OCI-LY1 (cell line): Measurements from ENCODE around the gene ZNF503.

Experiments
- H2AFZ ChIP-seq: fragments of 200-600 bp; sonication (generic), shearing (Covaris generic); 2 replicates; pipeline ENCODE4 v1.6.0; 2014; ENCODE audit warnings: antibody characterized with exemption, mild to moderate bottlenecking, low read length
- H3F3A ChIP-seq: fragments of 200-600 bp; sonication (generic), shearing (Covaris generic); 2 replicates; pipeline ENCODE4 v1.6.0; 2014; ENCODE audit warnings: mild to moderate bottlenecking, antibody characterized with exemption, low read length, moderate library complexity; ENCODE audit not compliant: insufficient read depth
- H3K27ac ChIP-seq: fragments of 200-600 bp; sonication (generic); 2 replicates; pipeline ENCODE4 v1.5.1; 2014; ENCODE audit warnings: low read length, mixed run types, mild to moderate bottlenecking, low read depth; ENCODE audit not compliant: poor library complexity, severe bottlenecking
- H3K27me3 ChIP-seq: fragments of 200-600 bp; sonication (generic); 2 replicates; pipeline ENCODE4 v1.6.0; 2014; ENCODE audit warnings: antibody characterized with exemption, mild to moderate bottlenecking, low read length, moderate library complexity; ENCODE audit not compliant: insufficient read depth
- H3K36me3 ChIP-seq: fragments of 200-600 bp; sonication (generic); 2 replicates; pipeline ENCODE4 v1.6.1; 2014; ENCODE audit warnings: mild to moderate bottlenecking, antibody characterized with exemption, low read length, moderate library complexity, mixed read lengths; ENCODE audit not compliant: insufficient read depth
- H3K4me1 ChIP-seq: fragments of 200-600 bp; sonication (generic); 2 replicates; pipeline ENCODE4 v1.5.1; 2014; ENCODE audit warnings: mild to moderate bottlenecking, low read length, moderate library complexity; ENCODE audit not compliant: insufficient read depth, severe bottlenecking
- H3K4me2 ChIP-seq: fragments of 200-600 bp; sonication (generic), shearing (Covaris generic); 2 replicates; pipeline ENCODE4 v1.6.1; 2014; ENCODE audit warnings: low read length
- H3K4me3 ChIP-seq: fragments of 200-600 bp; sonication (generic); 2 replicates; pipeline ENCODE4 v1.5.1; 2014; ENCODE audit warnings: low read length, low read depth, mild to moderate bottlenecking, mixed read lengths; ENCODE audit not compliant: poor library complexity, severe bottlenecking
- H3K79me2 ChIP-seq: fragments of 200-600 bp; shearing (Covaris generic); 2 replicates; pipeline ENCODE4 v1.6.1; 2016; ENCODE audit warnings: mixed run types, low read length, mixed read lengths; ENCODE audit not compliant: insufficient read depth
- H3K9ac ChIP-seq: fragments of 200-600 bp; sonication (generic), shearing (Covaris generic); 2 replicates; pipeline ENCODE4 v1.6.1; 2014; ENCODE audit warnings: mild to moderate bottlenecking, low read length, mixed read lengths
- H3K9me2 ChIP-seq: fragments of 200-600 bp; sonication (generic), shearing (Covaris generic); 2 replicates; pipeline ENCODE4 v1.6.1; 2014; ENCODE audit warnings: low read depth, mild to moderate bottlenecking, low read length, mixed read lengths
- H3K9me3 ChIP-seq: fragments of 200-600 bp; shearing (Covaris generic); 2 replicates; pipeline ENCODE4 v1.6.1; 2014; ENCODE audit warnings: low read length, mixed read lengths
- H4K20me1 ChIP-seq: fragments of 200-600 bp; sonication (generic), shearing (Covaris generic); 2 replicates; pipeline ENCODE4 v1.6.0; 2016; ENCODE audit warnings: mild to moderate bottlenecking, low read length; ENCODE audit not compliant: insufficient read depth
- EZH2 ChIP-seq: fragments of 200-600 bp; sonication (generic), shearing (Covaris generic); IDR thresholded peaks from 2 replicates; pipeline ENCODE4 v1.8.0; 2017; ENCODE audit warnings: borderline replicate concordance, mixed run types, mild to moderate bottlenecking, antibody characterized with exemption, low read length, moderate library complexity, mixed read lengths
- TF ChIP-seq, protein P1 (sequence below): fragments of 200-600 bp; sonication (generic), shearing (Covaris generic); IDR thresholded peaks from 2 replicates; pipeline ENCODE4 v1.5.1; 2017; ENCODE audit warnings: mild to moderate bottlenecking, antibody characterized with exemption, low read length, moderate library complexity, mixed read lengths

The ZNF503 gene

DNA sequence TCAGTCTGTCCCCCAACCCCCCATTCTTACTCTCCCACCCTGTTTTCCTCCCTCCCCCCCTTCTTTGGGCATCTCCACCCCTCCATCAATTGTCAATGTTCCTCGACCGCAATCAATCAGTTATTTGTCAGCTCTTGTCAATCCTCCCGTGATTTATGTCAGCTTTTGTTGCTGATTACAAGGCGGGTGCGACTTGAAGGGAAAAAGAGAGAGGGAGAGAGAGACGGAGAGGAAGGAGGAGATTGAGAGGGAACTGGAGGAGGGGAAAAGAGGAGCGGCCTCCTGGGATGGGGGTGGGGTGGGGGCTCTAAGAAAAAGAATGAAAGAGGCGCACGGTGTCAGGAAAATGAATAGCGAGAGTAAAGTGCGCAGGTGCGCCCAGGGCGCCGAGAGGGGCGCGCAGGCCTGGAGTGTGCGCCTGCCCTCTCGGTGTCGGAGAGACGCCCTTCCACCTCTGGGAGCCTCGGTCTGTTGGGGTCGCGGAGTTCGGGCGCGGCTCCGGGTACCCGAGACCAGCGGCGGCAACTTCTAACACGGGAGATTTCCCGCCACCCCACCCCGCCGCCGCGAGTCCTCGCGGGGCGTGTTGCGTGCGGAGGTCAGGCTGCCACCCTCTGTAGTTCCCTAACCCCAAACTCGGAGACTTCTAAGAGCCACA is 1.1 kb upstream of the ZNF503 start:
- Histone ChIP-seq H3K9me3 (no peaks in the 10 kb centered on the region), H3K79me2 (no peaks in the 10 kb centered on the region), H3K4me1 (no peaks in the 10 kb centered on the region), H2AFZ (no peak overlapping the region), H3K36me3 (no peaks in the 10 kb centered on the region), H3K4me2 (no peak overlapping the region), H3K9me2 (no peaks in the 10 kb centered on the region), H4K20me1 (no peaks in the 10 kb centered on the region), H3K27me3 (no peaks in the 10 kb centered on the region), H3K9ac (no peak overlapping the region), H3K27ac (no peak overlapping the region), H3K4me3 (no peak overlapping the region), H3F3A (no peaks in the 10 kb centered on the region)
- TF ChIP-seq, protein P1, sequence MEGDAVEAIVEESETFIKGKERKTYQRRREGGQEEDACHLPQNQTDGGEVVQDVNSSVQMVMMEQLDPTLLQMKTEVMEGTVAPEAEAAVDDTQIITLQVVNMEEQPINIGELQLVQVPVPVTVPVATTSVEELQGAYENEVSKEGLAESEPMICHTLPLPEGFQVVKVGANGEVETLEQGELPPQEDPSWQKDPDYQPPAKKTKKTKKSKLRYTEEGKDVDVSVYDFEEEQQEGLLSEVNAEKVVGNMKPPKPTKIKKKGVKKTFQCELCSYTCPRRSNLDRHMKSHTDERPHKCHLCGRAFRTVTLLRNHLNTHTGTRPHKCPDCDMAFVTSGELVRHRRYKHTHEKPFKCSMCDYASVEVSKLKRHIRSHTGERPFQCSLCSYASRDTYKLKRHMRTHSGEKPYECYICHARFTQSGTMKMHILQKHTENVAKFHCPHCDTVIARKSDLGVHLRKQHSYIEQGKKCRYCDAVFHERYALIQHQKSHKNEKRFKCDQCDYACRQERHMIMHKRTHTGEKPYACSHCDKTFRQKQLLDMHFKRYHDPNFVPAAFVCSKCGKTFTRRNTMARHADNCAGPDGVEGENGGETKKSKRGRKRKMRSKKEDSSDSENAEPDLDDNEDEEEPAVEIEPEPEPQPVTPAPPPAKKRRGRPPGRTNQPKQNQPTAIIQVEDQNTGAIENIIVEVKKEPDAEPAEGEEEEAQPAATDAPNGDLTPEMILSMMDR: no peak
- no peak for TF ChIP-seq EZH2

DNA sequence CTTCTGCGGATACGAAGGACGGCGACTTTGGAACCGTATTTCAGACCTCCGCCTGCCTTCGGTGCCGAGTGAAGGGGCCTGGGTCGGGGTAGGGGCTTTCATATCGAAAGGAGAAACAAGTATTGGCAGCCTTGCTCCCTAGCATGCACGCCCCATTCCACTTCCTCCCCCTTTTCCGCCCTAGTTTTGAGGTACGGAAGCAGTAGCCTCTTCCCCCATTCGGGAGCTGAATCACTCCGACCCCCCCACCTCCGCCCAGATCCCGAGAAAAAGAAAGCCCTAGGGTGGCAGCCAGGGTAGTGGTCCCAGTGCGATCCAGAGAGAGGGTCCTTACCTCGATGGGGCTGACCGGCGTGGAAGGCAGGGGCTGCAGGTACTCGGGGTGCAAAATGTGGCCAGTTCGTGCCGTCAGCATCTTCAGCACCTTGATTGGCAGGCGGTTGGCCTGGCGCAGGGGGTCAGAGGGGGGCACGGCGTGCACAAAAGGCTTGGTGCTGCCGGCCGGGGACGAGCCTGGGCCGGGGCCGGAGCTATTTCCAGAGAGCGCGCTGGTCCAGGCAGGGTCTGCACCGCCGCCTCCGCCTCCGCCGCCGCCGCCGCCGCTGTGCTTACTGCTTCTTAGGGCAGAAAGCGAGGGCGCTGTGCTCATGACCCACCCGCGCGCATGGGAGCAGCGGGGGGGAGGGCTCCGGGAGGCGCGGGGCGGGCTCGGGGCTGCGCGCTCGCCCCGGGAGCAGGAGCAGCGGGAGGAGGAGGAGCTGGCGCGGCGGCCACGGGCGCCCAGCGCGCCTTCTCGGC is 594 bp downstream of the ZNF503 start:
- Histone ChIP-seq H3K9ac (no peak overlapping the region), H3K27me3 (no peaks in the 10 kb centered on the region), H3F3A (no peaks in the 10 kb centered on the region), H3K27ac (no peak overlapping the region), H3K79me2 (no peaks in the 10 kb centered on the region), H2AFZ (no peak overlapping the region), H4K20me1 (no peaks in the 10 kb centered on the region), H3K9me3 (no peaks in the 10 kb centered on the region), H3K36me3 (no peaks in the 10 kb centered on the region), H3K9me2 (no peaks in the 10 kb centered on the region), H3K4me2 (no peak overlapping the region), H3K4me1 (no peaks in the 10 kb centered on the region), H3K4me3 (no peak overlapping the region)
- TF ChIP-seq, protein P1: no peak

DNA sequence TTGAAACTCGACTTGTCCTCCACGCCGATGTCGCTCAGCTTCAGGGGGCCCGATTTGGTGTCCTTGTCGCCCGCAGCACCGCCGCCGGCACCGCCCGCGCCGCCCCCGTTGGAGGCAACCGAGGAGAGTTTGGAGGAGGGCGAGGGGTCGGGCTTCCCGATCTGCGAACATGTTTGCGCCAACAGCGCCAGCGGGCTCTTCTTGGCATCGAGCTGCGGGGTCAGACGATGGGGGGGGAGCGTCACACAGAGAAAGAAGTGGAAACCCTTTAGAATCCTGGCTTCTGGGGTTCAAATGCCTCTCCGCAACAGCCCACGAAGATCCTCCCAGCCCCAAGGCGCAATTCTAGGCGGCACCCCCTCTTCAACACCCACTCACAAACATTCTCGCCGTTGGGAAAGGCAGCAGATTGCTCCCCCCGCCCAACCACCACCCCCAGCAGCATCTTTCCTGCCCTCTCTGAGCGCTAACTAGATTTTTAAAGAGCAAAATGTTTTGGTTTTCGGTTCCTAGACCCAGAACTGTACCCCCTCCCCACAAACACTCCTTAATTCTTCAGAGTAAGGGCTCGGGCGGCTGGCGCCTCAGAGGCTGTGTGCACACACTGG is 1.3 kb downstream of the ZNF503 start:
- TF ChIP-seq EZH2: no peak
- TF ChIP-seq, protein P1: no peak
- H3K4me3 ChIP-seq: no peak overlapping the region
- H3K4me2 ChIP-seq: no peak overlapping the region

More for the DNA sequence above, 1.3 kb downstream of the ZNF503 start:
- H4K20me1 ChIP-seq: no peaks in the 10 kb centered on the region
- H2AFZ ChIP-seq: no peak overlapping the region
- H3K9me3 ChIP-seq: no peaks in the 10 kb centered on the region
- no peaks in the 10 kb centered on the region for H3K4me1 ChIP-seq
- H3K27ac ChIP-seq: no peak overlapping the region
- no peak overlapping the region for H3K9ac ChIP-seq
- no peaks in the 10 kb centered on the region for H3K36me3 ChIP-seq
- no peaks in the 10 kb centered on the region for H3K9me2 ChIP-seq
- no peaks in the 10 kb centered on the region for H3K79me2 ChIP-seq
- no peaks in the 10 kb centered on the region for H3F3A ChIP-seq
- no peaks in the 10 kb centered on the region for H3K27me3 ChIP-seq
